ENCODE results near the gene FHIT.

FHIT gene

DNA sequence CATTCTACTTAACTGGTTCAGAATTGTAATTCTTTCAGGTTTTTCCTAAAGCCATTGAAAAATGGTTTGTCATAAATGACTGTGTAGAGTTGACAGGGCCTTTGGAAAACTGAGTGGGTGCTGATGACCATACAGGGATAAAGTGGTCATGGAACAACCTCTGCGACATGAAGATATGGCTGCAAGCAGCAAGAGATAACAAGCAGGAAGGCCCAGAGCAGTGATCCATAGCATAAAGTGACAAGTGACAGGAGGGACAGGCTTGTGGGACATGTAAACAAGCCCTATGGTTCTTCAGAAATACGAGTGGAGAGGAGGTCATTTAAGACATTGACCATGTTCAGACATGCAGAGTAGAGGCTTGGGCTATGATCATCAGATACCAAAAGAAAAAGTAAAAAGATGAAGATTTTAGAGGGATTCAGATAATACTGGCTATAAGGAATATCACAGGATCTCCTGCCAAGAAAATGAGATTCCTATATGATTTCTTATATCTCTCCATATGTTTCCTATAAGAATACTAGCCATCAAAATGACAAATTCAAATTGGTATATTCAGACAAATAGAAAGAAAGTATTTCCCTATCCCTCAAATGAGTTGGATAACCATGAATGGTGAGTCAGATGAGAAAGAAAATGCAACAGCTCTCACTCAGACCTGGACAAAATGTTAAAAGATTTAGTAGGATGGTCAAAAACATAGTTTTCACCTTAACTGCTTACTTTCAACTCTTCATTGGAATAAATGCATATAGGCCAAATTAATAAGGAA, 1373.8 kb downstream of the FHIT start:
- Histone ChIP-seq H3K27ac (ENCODE audit: low read depth, low read length) (no peak overlapping the region), H3K4me3 (ENCODE audit: low read depth in 1 of 2, low read length in 2 of 2) (no peak overlapping the region), H3K9ac (ENCODE audit: low read length) (no peak overlapping the region), H3K9me3 (ENCODE audit: low read length) (no peaks in the 10 kb centered on the region), H3K36me3 (ENCODE audit: insufficient read depth, low read length) (no peaks in the 10 kb centered on the region), H3K4me1 (ENCODE audit: insufficient read depth, low read length) (no peaks in the 10 kb centered on the region), H3K27me3 (ENCODE audit: control insufficient read depth in 1 of 2, insufficient read depth in 2 of 2, low read length in 2 of 2) (no peaks in the 10 kb centered on the region)

DNA sequence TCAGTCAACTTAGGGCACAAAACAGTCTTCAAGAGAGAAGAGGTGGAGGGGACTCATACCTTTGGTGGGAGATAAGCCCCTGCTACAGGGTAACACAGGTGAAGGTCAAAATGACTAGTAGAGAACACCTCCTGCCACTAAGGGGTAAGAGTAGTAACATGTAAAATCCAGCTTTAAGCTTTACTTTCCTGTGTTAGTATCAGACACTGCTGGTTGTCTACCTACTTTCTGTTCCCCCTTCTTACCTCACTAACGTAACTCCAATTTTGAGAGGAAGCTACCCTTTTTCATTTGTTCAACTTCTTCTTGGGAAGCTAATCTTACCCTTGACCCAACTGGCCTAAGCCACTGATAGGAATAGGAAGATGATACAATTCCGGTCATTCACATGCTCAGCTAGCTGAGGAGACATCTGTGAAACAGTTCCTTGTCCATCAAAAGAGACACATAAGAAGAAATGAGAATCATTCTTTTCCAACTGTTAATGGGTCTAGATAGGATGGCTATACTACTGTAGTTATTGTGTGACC, 1374.7 kb downstream of the FHIT start:
- Histone ChIP-seq H3K36me3 (ENCODE audit: insufficient read depth, low read length) (no peaks in the 10 kb centered on the region), H3K9me3 (ENCODE audit: low read length) (no peaks in the 10 kb centered on the region), H3K4me1 (ENCODE audit: insufficient read depth, low read length) (no peaks in the 10 kb centered on the region), H3K4me3 (ENCODE audit: low read depth in 1 of 2, low read length in 2 of 2) (no peak overlapping the region), H3K9ac (ENCODE audit: low read length) (no peak overlapping the region), H3K27ac (ENCODE audit: low read depth, low read length) (no peak overlapping the region), H3K27me3 (ENCODE audit: control insufficient read depth in 1 of 2, insufficient read depth in 2 of 2, low read length in 2 of 2) (no peaks in the 10 kb centered on the region)

DNA sequence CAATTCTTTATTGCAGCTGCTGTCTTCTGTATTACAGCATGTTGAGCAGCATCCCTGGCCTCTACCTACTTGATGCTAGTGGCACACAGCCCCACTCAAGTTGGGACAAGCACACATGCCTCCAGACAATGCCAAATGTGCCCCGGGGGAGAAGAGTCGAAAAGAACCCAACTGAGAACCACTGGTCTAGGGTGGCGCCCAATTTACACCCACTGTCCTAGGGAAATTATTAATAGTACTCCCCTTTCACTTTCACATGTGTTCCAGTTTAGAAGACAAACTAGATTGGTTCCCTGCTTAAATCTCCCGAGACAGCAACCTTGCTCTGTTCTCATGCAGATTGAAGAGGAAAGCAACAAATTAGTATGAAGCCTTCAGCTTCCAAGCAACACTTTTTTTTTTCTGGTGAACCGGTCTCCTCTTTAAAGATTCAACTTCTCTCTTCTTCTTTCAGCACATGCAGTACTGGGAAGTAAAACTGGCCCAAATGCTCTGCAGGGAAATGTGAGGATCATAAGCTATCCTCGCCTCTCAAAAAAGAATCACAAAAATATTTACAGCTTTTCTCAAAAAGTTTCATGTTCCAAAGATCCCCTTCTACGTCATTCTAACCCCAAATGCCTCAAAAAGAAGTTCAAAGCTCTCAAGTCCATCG, 1377.5 kb downstream of the FHIT start:
- H3K9me3 ChIP-seq (ENCODE audit: low read length): no peaks in the 10 kb centered on the region
- H3K36me3 ChIP-seq (ENCODE audit: insufficient read depth, low read length): no peaks in the 10 kb centered on the region
- no peak overlapping the region for H3K4me3 ChIP-seq (ENCODE audit: low read depth in 1 of 2, low read length in 2 of 2)
- no peak overlapping the region for H3K9ac ChIP-seq (ENCODE audit: low read length)
- no peaks in the 10 kb centered on the region for H3K4me1 ChIP-seq (ENCODE audit: insufficient read depth, low read length)
- no peak overlapping the region for H3K27ac ChIP-seq (ENCODE audit: low read depth, low read length)
- H3K27me3 ChIP-seq (ENCODE audit: control insufficient read depth in 1 of 2, insufficient read depth in 2 of 2, low read length in 2 of 2): no peaks in the 10 kb centered on the region

DNA sequence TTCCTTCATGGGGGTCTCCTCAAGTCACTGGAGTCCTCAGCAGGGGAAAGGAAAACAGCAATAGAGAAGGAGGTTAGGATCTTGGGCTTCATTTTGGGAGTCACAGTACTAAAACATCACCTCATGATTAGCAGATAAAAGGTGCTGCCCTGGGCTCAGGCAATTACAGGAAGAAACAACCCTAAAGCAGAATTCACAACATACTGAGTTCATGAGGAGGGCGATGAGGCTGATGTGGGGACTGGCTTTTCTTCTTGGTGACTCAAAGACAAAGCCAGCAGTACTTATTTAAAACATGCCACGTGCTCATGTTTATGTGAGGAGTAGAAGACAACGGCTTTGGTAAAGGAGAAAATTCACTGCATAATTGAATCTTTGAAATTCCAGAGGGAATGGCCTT, 1379.1 kb downstream of the FHIT start:
- Histone ChIP-seq H3K4me3 (ENCODE audit: low read depth in 1 of 2, low read length in 2 of 2) (no peak overlapping the region), H3K36me3 (ENCODE audit: insufficient read depth, low read length) (no peaks in the 10 kb centered on the region), H3K4me1 (ENCODE audit: insufficient read depth, low read length) (no peaks in the 10 kb centered on the region), H3K27me3 (ENCODE audit: control insufficient read depth in 1 of 2, insufficient read depth in 2 of 2, low read length in 2 of 2) (no peaks in the 10 kb centered on the region), H3K9ac (ENCODE audit: low read length) (no peak overlapping the region), H3K27ac (ENCODE audit: low read depth, low read length) (no peak overlapping the region), H3K9me3 (ENCODE audit: low read length) (no peaks in the 10 kb centered on the region)

DNA sequence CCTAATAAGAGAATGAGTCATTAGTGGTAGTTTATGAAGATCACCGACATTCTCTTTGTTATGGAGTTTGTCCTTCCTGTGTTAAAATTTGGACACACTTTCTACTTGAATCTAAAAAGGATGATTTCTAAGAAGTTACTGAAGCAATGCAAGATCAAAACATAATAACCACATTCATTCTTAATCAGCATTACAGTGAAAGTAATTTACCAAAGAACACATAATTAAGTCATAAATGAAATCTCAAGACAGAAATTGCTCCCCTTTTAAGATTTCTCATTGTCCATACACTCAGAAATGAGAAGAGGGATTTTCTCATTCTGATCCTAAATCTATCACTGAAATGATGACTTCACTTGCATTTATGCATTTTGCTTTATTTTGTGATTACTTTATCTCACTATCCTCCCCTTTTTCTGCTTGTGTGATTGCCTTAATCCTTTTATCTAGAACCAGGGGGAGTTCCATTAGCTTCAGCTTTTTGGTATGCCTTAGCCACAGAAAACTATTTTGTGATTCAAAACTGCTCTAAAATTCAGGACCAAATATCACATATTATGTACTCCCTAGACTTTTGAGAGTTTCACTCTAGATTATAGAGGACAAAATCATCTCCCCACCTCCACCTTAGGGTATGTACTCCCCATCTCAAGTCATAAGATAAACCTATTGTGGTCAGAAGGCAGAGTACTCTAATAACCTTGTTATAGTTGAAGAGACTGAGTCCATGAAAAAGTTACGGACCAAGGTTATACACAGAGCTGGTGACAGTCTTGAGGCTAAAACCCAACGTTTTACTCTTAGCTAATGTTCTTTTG, 1383.9 kb downstream of the FHIT start:
- Histone ChIP-seq H3K4me1 (ENCODE audit: insufficient read depth, low read length) (no peaks in the 10 kb centered on the region), H3K9me3 (ENCODE audit: low read length) (no peaks in the 10 kb centered on the region), H3K27ac (ENCODE audit: low read depth, low read length) (no peak overlapping the region), H3K36me3 (ENCODE audit: insufficient read depth, low read length) (no peaks in the 10 kb centered on the region), H3K27me3 (ENCODE audit: control insufficient read depth in 1 of 2, insufficient read depth in 2 of 2, low read length in 2 of 2) (no peaks in the 10 kb centered on the region), H3K9ac (ENCODE audit: low read length) (no peak overlapping the region), H3K4me3 (ENCODE audit: low read depth in 1 of 2, low read length in 2 of 2) (no peak overlapping the region)

DNA sequence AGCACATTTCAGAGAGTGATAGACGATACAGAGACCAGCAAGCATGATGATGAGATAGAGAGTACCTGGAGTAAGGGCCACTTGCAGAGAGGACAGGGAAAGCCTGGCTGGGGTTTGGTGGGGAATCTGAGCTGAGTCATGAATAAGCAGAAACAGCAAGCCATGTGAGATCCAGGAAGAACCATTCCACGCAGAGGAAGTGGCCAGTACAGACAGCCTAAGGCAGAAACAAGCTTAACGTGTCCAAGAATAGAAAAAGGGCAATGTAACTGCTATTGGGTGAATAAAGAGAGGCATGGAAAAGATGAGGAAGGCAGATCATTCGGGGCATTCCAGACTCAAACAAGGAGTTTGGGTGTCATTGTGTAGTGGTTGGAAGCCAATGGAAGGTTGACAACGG, 1385.2 kb downstream of the FHIT start:
- H3K4me1 ChIP-seq (ENCODE audit: insufficient read depth, low read length): no peaks in the 10 kb centered on the region
- H3K4me3 ChIP-seq (ENCODE audit: low read depth in 1 of 2, low read length in 2 of 2): no peak overlapping the region
- H3K27ac ChIP-seq (ENCODE audit: low read depth, low read length): no peak overlapping the region
- H3K27me3 ChIP-seq (ENCODE audit: control insufficient read depth in 1 of 2, insufficient read depth in 2 of 2, low read length in 2 of 2): no peaks in the 10 kb centered on the region
- H3K9me3 ChIP-seq (ENCODE audit: low read length): no peaks in the 10 kb centered on the region
- H3K36me3 ChIP-seq (ENCODE audit: insufficient read depth, low read length): no peaks in the 10 kb centered on the region
- no peak overlapping the region for H3K9ac ChIP-seq (ENCODE audit: low read length)

DNA sequence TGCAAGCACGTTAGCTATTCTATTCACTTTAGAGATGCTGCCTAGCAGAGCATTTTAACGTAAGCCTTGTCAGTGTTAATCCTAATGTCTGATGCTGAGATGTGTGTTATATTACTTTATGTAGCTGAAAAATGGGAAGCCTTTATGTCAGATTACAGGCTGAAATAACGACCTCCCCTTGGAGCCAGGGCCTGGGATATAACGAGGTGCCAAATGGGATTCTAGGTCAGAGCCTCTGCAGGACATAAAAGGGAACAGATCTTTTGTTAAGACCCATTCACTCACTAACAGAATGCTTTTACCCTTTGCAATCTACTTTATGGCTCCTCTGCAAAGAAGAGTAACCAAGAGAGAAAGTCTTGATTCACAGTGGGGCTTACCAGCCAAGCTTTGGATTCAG, 1385.9 kb downstream of the FHIT start:
- no peaks in the 10 kb centered on the region for H3K4me1 ChIP-seq (ENCODE audit: insufficient read depth, low read length)
- H3K36me3 ChIP-seq (ENCODE audit: insufficient read depth, low read length): no peaks in the 10 kb centered on the region
- H3K27ac ChIP-seq (ENCODE audit: low read depth, low read length): no peak overlapping the region
- no peak overlapping the region for H3K9ac ChIP-seq (ENCODE audit: low read length)
- H3K4me3 ChIP-seq (ENCODE audit: low read depth in 1 of 2, low read length in 2 of 2): no peak overlapping the region
- H3K27me3 ChIP-seq (ENCODE audit: control insufficient read depth in 1 of 2, insufficient read depth in 2 of 2, low read length in 2 of 2): no peaks in the 10 kb centered on the region
- H3K9me3 ChIP-seq (ENCODE audit: low read length): no peaks in the 10 kb centered on the region

DNA sequence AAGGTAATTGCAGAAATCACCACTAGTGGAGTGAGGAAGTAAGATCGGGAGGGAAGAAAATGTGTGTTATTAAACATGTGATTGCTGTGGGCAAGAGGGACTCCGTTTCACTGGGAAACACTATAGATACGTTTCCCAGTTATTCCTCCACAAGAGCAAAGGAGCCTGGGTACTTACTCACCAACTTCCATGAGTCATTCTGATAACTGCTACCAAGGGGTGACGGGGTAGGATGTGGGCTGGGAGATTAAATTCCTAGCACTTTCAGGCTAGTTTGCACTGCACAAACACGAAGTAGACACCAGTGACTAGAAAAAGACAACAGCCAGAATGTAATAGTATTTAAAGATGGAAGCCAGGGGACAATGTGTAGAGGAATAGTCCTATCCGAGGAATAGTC, 1388.6 kb downstream of the FHIT start:
- Histone ChIP-seq H3K9ac (ENCODE audit: low read length) (no peak overlapping the region), H3K27me3 (ENCODE audit: control insufficient read depth in 1 of 2, insufficient read depth in 2 of 2, low read length in 2 of 2) (no peaks in the 10 kb centered on the region), H3K9me3 (ENCODE audit: low read length) (no peaks in the 10 kb centered on the region), H3K4me3 (ENCODE audit: low read depth in 1 of 2, low read length in 2 of 2) (no peak overlapping the region), H3K36me3 (ENCODE audit: insufficient read depth, low read length) (no peaks in the 10 kb centered on the region), H3K4me1 (ENCODE audit: insufficient read depth, low read length) (no peaks in the 10 kb centered on the region), H3K27ac (ENCODE audit: low read depth, low read length) (no peak overlapping the region)

DNA sequence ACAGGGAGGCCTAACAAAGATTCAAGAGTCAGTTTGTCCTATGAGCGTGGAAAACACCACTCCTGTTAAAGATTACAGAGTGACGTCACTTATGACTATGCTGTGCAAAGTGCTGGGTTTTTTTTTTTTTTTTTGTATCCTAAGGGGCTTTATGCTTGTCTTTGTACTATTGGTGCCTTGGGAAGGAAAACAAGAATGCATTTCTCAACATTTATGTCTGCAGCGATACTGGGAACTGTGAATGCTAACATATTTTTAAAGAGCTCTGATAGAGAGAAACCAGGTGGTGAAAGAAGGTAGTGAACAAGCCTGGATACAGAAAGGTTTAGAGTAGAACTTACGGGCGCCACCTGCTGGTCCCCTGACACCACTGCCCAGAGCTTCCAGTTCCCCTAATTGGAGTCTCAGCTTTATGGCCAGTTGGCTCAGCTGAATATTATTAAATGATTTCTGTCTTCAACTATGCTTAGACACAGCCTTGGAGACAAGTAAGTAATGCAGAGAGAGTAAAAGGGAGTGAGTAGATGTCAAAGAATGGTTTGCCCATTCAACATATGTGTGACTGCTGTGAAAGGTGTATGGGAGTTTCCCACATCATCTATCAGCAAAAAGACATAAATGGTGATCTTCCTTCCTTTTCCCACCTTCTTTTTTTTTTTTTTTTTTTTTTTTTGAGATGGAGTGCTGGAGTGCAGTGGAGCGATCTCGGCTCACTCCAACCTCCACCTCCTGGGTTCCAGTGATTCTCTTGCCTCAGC, 1393.5 kb downstream of the FHIT start:
- H3K4me3 ChIP-seq (ENCODE audit: low read depth in 1 of 2, low read length in 2 of 2): no peak overlapping the region
- H3K27me3 ChIP-seq (ENCODE audit: control insufficient read depth in 1 of 2, insufficient read depth in 2 of 2, low read length in 2 of 2): no peaks in the 10 kb centered on the region
- no peaks in the 10 kb centered on the region for H3K36me3 ChIP-seq (ENCODE audit: insufficient read depth, low read length)
- no peaks in the 10 kb centered on the region for H3K4me1 ChIP-seq (ENCODE audit: insufficient read depth, low read length)
- no peak overlapping the region for H3K9ac ChIP-seq (ENCODE audit: low read length)
- no peaks in the 10 kb centered on the region for H3K9me3 ChIP-seq (ENCODE audit: low read length)
- no peak overlapping the region for H3K27ac ChIP-seq (ENCODE audit: low read depth, low read length)

DNA sequence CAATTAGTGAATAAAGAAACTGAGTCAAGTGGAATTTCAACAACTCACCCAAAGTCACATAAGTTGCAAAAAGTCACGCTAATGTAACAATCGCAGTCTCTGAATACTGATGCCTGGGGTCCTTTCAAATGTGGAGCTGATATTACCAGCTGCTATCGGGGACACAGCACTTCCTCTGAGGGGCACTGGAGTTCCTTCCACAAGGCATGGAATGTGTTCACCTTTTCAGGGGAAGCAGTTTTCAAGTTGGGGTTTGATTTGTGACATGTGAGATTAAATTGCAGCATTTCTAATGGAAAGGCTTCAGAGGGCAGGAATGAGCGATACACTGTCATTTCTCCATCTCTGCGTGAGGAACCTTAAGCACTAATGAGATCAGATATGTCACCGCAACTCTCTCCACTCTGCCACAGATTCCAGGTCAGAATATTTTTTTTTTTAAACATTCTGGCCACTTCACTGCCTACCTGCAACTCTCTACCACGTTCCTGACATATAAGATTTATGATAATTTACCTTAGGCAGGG, 1394.3 kb downstream of the FHIT start:
- H3K9me3 ChIP-seq (ENCODE audit: low read length): no peaks in the 10 kb centered on the region
- H3K27me3 ChIP-seq (ENCODE audit: control insufficient read depth in 1 of 2, insufficient read depth in 2 of 2, low read length in 2 of 2): no peaks in the 10 kb centered on the region
- H3K4me3 ChIP-seq (ENCODE audit: low read depth in 1 of 2, low read length in 2 of 2): no peak overlapping the region
- H3K4me1 ChIP-seq (ENCODE audit: insufficient read depth, low read length): no peaks in the 10 kb centered on the region
- H3K36me3 ChIP-seq (ENCODE audit: insufficient read depth, low read length): no peaks in the 10 kb centered on the region
- no peak overlapping the region for H3K27ac ChIP-seq (ENCODE audit: low read depth, low read length)
- no peak overlapping the region for H3K9ac ChIP-seq (ENCODE audit: low read length)
